Ectodermal cell (in vitro differentiated cells): Measurements from ENCODE around the gene RBP5.

Experiments
- H3K27ac ChIP-seq: 2 replicates; pipeline ENCODE4 v1.7.0; 2013; ENCODE audit warnings: mild to moderate bottlenecking, low read depth, low read length; ENCODE audit not compliant: insufficient read depth, poor library complexity, severe bottlenecking
- H3K27me3 ChIP-seq: 2 replicates; pipeline ENCODE4 v1.7.0; 2013; ENCODE audit warnings: mild to moderate bottlenecking, low read length; ENCODE audit not compliant: insufficient read depth, control insufficient read depth, poor library complexity, severe bottlenecking
- H3K36me3 ChIP-seq: one replicate; pipeline ENCODE4 v1.7.0; 2013; ENCODE audit warnings: low read length; ENCODE audit not compliant: control insufficient read depth, insufficient read depth
- H3K4me1 ChIP-seq: one replicate; pipeline ENCODE4 v1.7.0; 2013; ENCODE audit warnings: low read length; ENCODE audit not compliant: control insufficient read depth, insufficient read depth
- H3K4me3 ChIP-seq: 2 replicates; pipeline ENCODE4 v1.7.0; 2013; ENCODE audit warnings: low read depth, low read length, control low read depth; ENCODE audit not compliant: insufficient read depth
- H3K9me3 ChIP-seq: 2 replicates; pipeline ENCODE4 v1.7.0; 2013; ENCODE audit warnings: mild to moderate bottlenecking, low read length, moderate library complexity; ENCODE audit not compliant: control insufficient read depth
- WGBS, 2 experiments: methylation state at CpG; one replicate each; pipeline ENCODE4 v1.1.7; 2013; ENCODE audit warnings: missing lambda C conversion rate in 2 of 2; 5-methylcytosine and 5-hydroxymethylcytosine counted together

Gene RBP5

GRCh38 chr12:7146906-7147305 lies 18.2 kb upstream of the RBP5 start:
- 94 to 96% methylated on average over 7 of the region's 7 CpGs for WGBS, 2 experiments
- no peak overlapping the region for H3K27ac ChIP-seq
- H3K9me3 ChIP-seq, result no peaks in the 10 kb centered on the region
- H3K4me3 ChIP-seq, result no peak overlapping the region
- H3K4me1 ChIP-seq, result no peaks in the 10 kb centered on the region
- H3K36me3 ChIP-seq, result no peaks in the 10 kb centered on the region
- H3K27me3 ChIP-seq, result no peaks in the 10 kb centered on the region

- H3K36me3 ChIP-seq, result no peaks in the 10 kb centered on the region
- WGBS, 2 experiments, result 90 to 94% methylated on average over 7 of the region's 7 CpGs
- H3K4me3 ChIP-seq, result no peak overlapping the region
- H3K9me3 ChIP-seq, result no peaks in the 10 kb centered on the region
- H3K27ac ChIP-seq, result no peak overlapping the region
- H3K4me1 ChIP-seq, result no peaks in the 10 kb centered on the region
- H3K27me3 ChIP-seq, result no peaks in the 10 kb centered on the region
Measured at GRCh38 chr12:7146228-7146627, 17.5 kb upstream of the RBP5 start.

- H3K36me3 ChIP-seq, result no peaks in the 10 kb centered on the region
- WGBS, 2 experiments, result 80 to 81% methylated on average over 4 of the region's 4 CpGs
Measured at GRCh38 chr12:7145671-7146070, 17.0 kb upstream of the RBP5 start.

GRCh38 chr12:7144414-7145120 lies 15.9 kb upstream of the RBP5 start:
- Histone ChIP-seq H3K27ac (no peak overlapping the region), H3K4me3 (no peak overlapping the region), H3K4me1 (no peaks in the 10 kb centered on the region), H3K36me3 (no peaks in the 10 kb centered on the region), H3K9me3 (no peaks in the 10 kb centered on the region), H3K27me3 (no peaks in the 10 kb centered on the region)
- WGBS, 2 experiments, result 73 to 78% methylated on average over 11 of the region's 11 CpGs

More at GRCh38 chr12:7145671-7146070, 17.0 kb upstream of the RBP5 start:
- no peak overlapping the region for H3K4me3 ChIP-seq
- no peaks in the 10 kb centered on the region for H3K4me1 ChIP-seq
- no peak overlapping the region for H3K27ac ChIP-seq
- H3K9me3 ChIP-seq, result no peaks in the 10 kb centered on the region
- H3K27me3 ChIP-seq, result no peaks in the 10 kb centered on the region

GRCh38 chr12:7143564-7143963 lies 14.9 kb upstream of the RBP5 start:
- Histone ChIP-seq H3K27me3 (no peaks in the 10 kb centered on the region), H3K4me3 (no peak overlapping the region), H3K27ac (no peak overlapping the region), H3K9me3 (no peaks in the 10 kb centered on the region), H3K36me3 (no peaks in the 10 kb centered on the region), H3K4me1 (no peaks in the 10 kb centered on the region)
- WGBS, 2 experiments, result 93 to 97% methylated on average over 7 of the region's 7 CpGs

- Histone ChIP-seq H3K4me1 (no peaks in the 10 kb centered on the region), H3K27ac (no peak overlapping the region), H3K36me3 (no peaks in the 10 kb centered on the region), H3K4me3 (no peak overlapping the region), H3K27me3 (no peaks in the 10 kb centered on the region), H3K9me3 (no peaks in the 10 kb centered on the region)
- WGBS, 2 experiments, result 93 to 94% methylated on average over 18 of the region's 18 CpGs
Measured at GRCh38 chr12:7142809-7143465, 14.2 kb upstream of the RBP5 start.

GRCh38 chr12:7142056-7142644 lies 13.5 kb upstream of the RBP5 start:
- Histone ChIP-seq H3K36me3 (no peaks in the 10 kb centered on the region), H3K4me1 (no peaks in the 10 kb centered on the region), H3K27me3 (no peaks in the 10 kb centered on the region), H3K9me3 (no peaks in the 10 kb centered on the region), H3K4me3 (no peak overlapping the region), H3K27ac (no peak overlapping the region)
- WGBS, 2 experiments, result 56 to 71% methylated on average over 5 of the region's 5 CpGs

GRCh38 chr12:7141351-7142005 lies 12.8 kb upstream of the RBP5 start:
- WGBS, 2 experiments, result 90 to 95% methylated on average over 7 of the region's 7 CpGs
- H3K27ac ChIP-seq, result no peak overlapping the region
- no peaks in the 10 kb centered on the region for H3K4me1 ChIP-seq
- H3K4me3 ChIP-seq, result no peak overlapping the region
- H3K9me3 ChIP-seq, result no peaks in the 10 kb centered on the region
- no peaks in the 10 kb centered on the region for H3K36me3 ChIP-seq
- H3K27me3 ChIP-seq, result no peaks in the 10 kb centered on the region

- Histone ChIP-seq H3K4me3 (no peak overlapping the region), H3K27ac (no peak overlapping the region), H3K27me3 (no peaks in the 10 kb centered on the region), H3K4me1 (no peaks in the 10 kb centered on the region), H3K36me3 (no peaks in the 10 kb centered on the region), H3K9me3 (no peaks in the 10 kb centered on the region)
- 96% methylated on average over 2 of the region's 2 CpGs for WGBS, 2 experiments
Measured at GRCh38 chr12:7139200-7139599, 10.5 kb upstream of the RBP5 start.

- Histone ChIP-seq H3K36me3 (no peaks in the 10 kb centered on the region), H3K27me3 (no peaks in the 10 kb centered on the region), H3K4me1 (no peaks in the 10 kb centered on the region), H3K4me3 (no peak overlapping the region), H3K27ac (no peak overlapping the region), H3K9me3 (no peaks in the 10 kb centered on the region)
- 95 to 97% methylated on average over 4 of the region's 4 CpGs for WGBS, 2 experiments
Measured at GRCh38 chr12:7137908-7138307, 9.2 kb upstream of the RBP5 start.
